NOMO-1 treated with DMSO at 0.1 percent for 48 hours (cell line): Measurements from ENCODE around the gene PLXNB3.
A peak's percentile ranks its signal among the peaks of the same experiment; 100 is the strongest.

Source experiments
- DNase-seq: peaks from one replicate; lab custom pipeline; 2025; ENCODE audit not compliant: unreplicated experiment; lab: John Stamatoyannopoulos, UW

PLXNB3 gene

GRCh38 chrX:153750127-153750774 is 13.8 kb upstream of the PLXNB3 start:
- DNase-seq = no peak

DNA sequence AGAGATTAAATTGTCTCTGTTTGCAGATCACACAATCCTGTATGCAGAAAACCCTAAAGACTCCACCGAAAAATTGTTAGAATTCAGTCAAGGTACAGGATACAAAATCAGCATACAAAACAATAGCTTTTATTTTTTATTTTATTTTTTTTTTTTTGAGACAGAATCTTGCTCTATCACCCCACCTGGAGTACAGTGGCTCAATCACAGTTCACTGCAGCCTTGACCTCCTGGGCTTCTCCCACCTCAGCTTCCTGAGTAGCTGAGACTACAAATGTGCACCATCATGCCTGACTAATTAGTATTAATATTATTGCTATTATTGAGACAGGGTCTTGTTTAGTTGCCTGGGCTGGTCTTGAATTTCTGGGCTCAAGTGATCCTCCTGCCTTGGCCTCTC is 8.9 kb upstream of the PLXNB3 start:
- no peak for DNase-seq

GRCh38 chrX:153761863-153762262 is 2.2 kb upstream of the PLXNB3 start:
- no peak for DNase-seq

- no peak for DNase-seq
Measured at GRCh38 chrX:153762626-153763173, 1.3 kb upstream of the PLXNB3 start.

DNA sequence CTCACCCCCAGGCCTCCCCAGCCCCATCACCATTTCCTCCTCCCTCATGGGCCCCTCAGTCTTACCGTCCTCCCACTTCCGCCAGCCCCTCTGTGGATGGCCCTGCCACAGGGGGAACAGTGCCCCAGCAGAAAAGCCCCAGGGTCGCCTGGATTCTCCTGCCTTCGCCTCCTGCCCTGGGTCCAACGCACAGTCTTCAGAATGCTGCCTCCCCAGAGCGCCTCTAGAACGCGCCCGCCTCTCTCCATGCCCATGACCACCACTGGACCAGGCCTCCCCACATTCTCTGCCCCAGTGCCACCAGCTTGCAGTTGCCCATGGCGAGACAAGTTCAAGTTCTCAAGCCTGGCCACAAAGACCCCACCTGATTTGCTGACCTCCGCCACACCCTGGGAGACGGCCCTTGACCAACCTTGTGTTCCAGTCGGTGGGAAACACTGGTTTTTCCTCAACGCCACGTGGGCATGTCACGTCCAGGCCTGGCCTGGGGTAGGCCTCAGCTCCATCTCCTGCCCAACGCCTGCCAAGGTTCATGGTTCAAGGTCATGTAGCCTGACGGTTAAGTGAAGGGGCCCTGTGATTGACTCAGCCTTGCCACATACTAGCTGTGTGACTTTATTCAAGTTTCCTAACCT is 634 bp upstream of the PLXNB3 start:
- DNase-seq = no peak

- DNase-seq = no peak
Measured at GRCh38 chrX:153764786-153765137, 713 bp downstream of the PLXNB3 start.

- no peak for DNase-seq
Measured at GRCh38 chrX:153765138-153766079, 1.4 kb downstream of the PLXNB3 start.

DNA sequence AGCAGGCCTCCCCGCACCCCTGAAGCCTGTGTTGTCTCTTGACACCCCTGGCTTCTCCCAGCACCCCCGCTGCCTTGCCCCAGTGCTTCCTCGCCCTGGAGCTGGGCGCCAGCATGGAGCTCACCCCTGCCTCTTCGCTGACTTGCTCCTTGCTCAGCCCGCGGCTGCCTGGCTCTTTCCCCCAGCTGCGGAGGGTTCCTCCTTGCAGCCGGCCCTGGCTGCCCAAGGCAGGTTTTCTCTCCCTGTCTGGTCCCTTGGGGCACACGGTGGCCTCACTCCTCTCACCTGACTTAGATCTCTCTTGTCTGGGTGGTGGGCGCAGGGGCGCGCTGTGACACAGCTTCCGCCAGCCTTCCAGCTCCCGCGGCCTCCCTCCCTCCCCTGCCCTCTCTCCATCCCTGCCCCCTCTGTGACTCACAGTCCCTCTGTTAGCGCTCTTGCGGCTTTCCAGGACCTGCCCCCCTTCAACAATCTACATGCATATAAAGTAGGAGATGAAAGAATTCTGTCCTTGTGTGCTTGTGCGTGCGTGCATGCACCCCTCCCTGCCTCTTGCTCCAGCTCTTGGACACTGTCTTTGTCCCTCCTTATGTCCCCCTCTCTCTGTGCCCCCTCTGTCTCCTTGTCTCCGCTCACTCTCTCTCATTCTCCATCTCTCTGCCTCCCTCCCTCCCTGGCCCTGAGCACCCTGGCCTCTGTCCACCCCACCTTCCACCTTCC is 2.2 kb downstream of the PLXNB3 start:
- peak; percentile 50 for DNase-seq

- no peak for DNase-seq
Measured at GRCh38 chrX:153766871-153767673, 3.0 kb downstream of the PLXNB3 start.

DNA sequence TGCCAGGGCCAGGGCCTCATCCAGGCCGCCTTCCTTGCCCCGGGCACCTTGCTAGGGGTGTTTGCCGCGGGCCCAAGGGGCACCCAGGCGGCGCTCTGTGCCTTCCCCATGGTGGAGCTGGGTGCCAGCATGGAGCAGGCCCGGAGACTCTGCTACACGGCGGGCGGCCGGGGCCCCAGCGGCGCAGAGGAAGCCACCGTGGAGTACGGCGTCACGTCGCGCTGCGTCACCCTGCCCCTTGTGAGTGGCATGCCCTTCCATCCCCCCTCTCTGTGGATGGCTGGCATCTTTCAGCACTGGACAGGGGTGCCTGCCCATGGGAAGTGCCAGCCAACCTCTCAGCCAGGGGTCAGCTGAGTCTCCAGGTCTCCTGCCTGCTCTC is 3.6 kb downstream of the PLXNB3 start:
- no peak for DNase-seq

- DNase-seq = no peak
Measured at GRCh38 chrX:153768311-153769157, 4.5 kb downstream of the PLXNB3 start.

DNA sequence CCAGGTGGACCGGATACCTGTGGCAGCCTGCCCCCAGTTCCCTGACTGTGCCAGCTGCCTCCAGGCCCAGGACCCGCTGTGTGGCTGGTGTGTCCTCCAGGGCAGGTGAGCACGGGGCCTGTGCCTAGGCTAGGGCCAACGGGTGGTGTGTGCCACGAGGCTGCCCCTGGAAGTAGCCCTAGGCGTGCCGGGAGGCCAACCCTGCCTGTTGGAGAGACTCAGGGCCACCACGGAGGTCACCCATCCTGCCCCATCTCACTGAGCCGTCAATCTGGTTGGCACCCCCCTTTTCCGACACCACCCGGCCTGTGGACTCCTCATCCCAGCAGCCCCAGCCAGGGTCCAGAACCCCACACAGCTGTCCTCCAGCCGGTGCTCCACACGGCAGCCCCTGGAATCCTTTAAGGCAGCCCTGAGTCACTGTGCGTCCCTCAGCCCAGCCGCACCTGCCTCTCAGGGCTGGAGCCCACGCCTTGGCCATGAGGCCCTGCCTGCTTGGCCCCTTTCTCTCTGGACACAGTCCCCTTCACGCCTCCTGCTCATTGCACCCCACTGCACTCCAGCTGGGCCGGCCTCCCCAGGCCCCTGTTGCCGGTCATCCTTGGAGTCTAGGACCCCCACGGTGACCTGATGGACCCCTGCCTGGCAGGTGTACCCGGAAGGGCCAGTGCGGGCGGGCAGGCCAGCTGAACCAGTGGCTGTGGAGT is 5.3 kb downstream of the PLXNB3 start:
- no peak for DNase-seq

DNA sequence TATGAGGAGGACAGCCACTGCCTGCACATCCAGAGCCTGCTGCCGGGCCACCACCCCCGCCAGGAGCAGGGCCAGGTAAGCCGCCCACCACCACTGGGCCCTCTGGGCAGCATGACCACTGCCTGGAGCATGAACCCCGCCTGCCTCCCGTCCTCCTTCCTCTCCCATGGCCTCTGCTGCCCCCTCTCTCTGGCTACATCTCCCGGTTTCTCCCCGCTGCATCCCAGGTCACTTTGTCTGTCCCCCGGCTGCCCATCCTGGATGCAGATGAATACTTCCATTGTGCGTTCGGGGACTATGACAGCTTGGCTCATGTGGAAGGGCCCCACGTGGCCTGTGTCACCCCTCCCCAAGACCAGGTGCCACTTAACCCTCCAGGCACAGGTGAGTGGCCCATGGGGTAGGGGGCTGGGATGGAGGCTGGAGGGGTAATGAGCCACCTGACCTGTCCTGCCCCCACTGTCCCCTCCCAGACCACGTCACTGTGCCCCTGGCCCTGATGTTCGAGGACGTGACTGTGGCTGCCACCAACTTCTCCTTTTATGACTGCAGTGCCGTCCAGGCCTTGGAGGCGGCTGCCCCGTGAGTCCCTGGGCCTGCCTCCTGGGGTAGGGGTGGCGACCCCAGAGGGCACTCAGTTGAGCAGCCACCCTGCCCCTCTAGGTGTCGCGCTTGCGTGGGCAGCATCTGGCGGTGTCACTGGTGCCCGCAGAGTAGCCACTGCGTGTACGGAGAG is 6.0 kb downstream of the PLXNB3 start:
- DNase-seq = no peak

GRCh38 chrX:153770601-153771414 is 6.8 kb downstream of the PLXNB3 start:
- no peak for DNase-seq

- no peak for DNase-seq
Measured at GRCh38 chrX:153771415-153772315, 7.6 kb downstream of the PLXNB3 start.
